ENCODE results near the gene VRK1. TPM values are rescaled to one million over a fixed set of nuclear protein-coding genes. Genes with fewer than 3 reads are reported as not detected.
A peak's percentile ranks its signal among the peaks of the same experiment; 100 is the strongest.

Gene VRK1
- total and polyA plus RNA-seq, 10 of the 15 experiments (the other 5 are each of a cell fraction or from before 2014, with no cell fraction given): 50.9 to 137 (median 84.7) TPM

DNA sequence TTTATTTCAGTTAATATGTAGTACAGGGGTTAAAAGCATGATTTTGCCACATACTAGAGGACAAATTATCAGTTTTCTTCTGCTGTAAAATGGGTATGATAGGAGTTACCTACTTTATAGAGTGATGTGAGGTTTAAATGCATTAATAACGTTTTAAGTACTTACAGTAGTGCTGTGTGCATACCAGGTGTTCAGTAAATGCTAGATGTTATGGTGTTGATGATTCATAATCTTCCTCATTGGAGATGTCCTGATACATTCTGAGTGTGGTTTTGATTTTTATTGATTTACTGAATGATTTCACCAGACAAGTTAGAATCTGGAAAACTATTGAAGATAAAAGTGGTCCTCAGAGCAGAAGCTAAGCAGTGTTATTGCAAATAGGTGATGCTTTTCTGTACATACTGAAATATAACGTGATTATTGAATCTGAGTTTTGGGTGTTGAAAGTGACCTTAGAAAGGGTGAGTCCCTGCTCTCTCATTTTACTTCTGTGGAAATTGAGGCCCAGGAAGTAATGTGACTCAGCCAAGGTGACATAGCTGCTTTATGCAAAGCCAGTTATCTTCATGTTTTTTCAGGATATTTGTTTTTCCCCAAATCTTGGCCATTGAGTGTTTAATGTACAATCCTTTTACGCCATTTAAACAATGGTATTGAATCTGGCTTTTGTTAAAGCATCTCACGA lies 54.7 kb downstream of the VRK1 start:
- Histone ChIP-seq H3K36me3 (ENCODE audit: control insufficient read depth in 2 of 2, insufficient read depth in 2 of 2, low read length in 1 of 2) (peaks cover 6 to 18% of the 10 kb centered on the region in 2 experiments; a peak in 3 of 4 replicates), H3K4me3 (no peak overlapping the region), H3K4me2 (ENCODE audit: control insufficient read depth, insufficient read depth) (no peak overlapping the region), H3K4me1 (ENCODE audit: control insufficient read depth, insufficient read depth, low read length) (no peaks in the 10 kb centered on the region), H2AFZ (ENCODE audit: control insufficient read depth, low read depth, low read length) (no peak overlapping the region), H4K20me1 (ENCODE audit: control insufficient read depth, insufficient read depth) (no peaks in the 10 kb centered on the region), H3K27ac (ENCODE audit: control insufficient read depth, insufficient read depth) (no peak overlapping the region), H3K9me3 (replicated peaks; ENCODE audit: control insufficient read depth, insufficient read depth, low read length) (no peaks in the 10 kb centered on the region), H3K27me3 (replicated peaks in 1 of 2; ENCODE audit: control insufficient read depth in 2 of 2, insufficient read depth in 2 of 2, low read length in 1 of 2) (no peaks in the 10 kb centered on the region), H3K79me2 (ENCODE audit: control insufficient read depth, insufficient read depth, low read length) (no peaks in the 10 kb centered on the region), H3K9ac (ENCODE audit: control insufficient read depth, insufficient read depth, low read length) (no peak overlapping the region)
- TF ChIP-seq STAT3 (IDR thresholded peaks at IDR 0.05; ENCODE audit: low read depth, low read length): no peak
- no peak for TF ChIP-seq SIN3A (IDR thresholded peaks at IDR 0.05; ENCODE audit: low read depth, low read length)
- no TSS peak for BruUV-seq (replicated peaks)
- FAIRE-seq: no peak
- intact Hi-C loops (cut with micrococcal nuclease; ENCODE audit: unreplicated experiment) (loop anchor here (2.0 to 5.0 kb wide), 2 partner anchors 55 to 267 kb away; partner anchors contain the start of gene VRK1), in situ Hi-C loops (cut with MboI) (no loop called here)
- DNase-seq (ENCODE audit: low read depth, low spot score): no peak
- ChIA-PET SMC1A (ENCODE audit: uncharacterized antibody, unreplicated experiment) (interaction anchor here (0.8 to 4.2 kb wide), 21 partner anchors 9 to 285 kb away, joined by 3 to 44 read pairs (median 6); partner anchors contain the start of gene VRK1), POLR2A (no interaction called here), CTCF (interaction anchor here (0.8 to 3.4 kb wide), 24 partner anchors 10 to 297 kb away, joined by 3 to 44 read pairs (median 7); partner anchors contain the start of gene VRK1), RAD21 (ENCODE audit: unreplicated experiment) (interaction anchor here (0.6 to 3.3 kb wide), 12 partner anchors 26 to 285 kb away, joined by 3 to 25 read pairs (median 9); partner anchors contain the start of gene VRK1)
- no peak for ATAC-seq
- WGBS (ENCODE audit: insufficient coverage, insufficient replicate concordance, low lambda C conversion rate, missing lambda C conversion rate): 57% methylated on average over 4 of the region's 4 CpGs

DNA sequence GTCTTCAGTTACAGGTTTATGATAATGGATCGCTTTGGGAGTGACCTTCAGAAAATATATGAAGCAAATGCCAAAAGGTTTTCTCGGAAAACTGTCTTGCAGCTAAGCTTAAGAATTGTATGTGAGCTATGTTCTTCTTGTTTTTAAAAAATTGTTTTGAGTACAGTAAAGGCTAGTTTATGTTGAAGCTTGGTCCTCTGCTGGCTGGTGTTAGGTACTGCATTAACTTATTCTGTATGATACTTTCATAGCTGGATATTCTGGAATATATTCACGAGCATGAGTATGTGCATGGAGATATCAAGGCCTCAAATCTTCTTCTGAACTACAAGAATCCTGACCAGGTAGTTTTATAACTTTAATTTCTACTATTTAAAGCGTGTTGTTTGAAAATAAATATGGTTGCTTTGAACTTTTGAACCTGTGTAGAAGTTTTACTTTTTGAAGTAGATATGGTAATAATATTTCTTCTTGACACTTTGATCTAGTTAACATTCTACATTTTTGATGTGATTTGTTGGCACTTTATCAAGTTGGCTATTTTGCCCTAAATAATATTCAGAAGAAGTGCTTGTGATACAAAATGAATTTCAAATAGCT lies 55.7 kb downstream of the VRK1 start:
- H3K27me3 ChIP-seq (replicated peaks in 1 of 2; ENCODE audit: control insufficient read depth in 2 of 2, insufficient read depth in 2 of 2, low read length in 1 of 2): no peaks in the 10 kb centered on the region
- TF ChIP-seq DPF2 (IDR thresholded peaks at IDR 0.05) (no peak), RAD21 (IDR thresholded peaks at IDR 0.05; ENCODE audit: insufficient read depth, low read depth, low read length) (peak; percentile 67), SMC3 (IDR thresholded peaks at IDR 0.05; ENCODE audit: borderline replicate concordance, low read length) (peak; percentile 57; the same call in 1 of the 2 replicates)
- TF ChIP-seq, protein P1, sequence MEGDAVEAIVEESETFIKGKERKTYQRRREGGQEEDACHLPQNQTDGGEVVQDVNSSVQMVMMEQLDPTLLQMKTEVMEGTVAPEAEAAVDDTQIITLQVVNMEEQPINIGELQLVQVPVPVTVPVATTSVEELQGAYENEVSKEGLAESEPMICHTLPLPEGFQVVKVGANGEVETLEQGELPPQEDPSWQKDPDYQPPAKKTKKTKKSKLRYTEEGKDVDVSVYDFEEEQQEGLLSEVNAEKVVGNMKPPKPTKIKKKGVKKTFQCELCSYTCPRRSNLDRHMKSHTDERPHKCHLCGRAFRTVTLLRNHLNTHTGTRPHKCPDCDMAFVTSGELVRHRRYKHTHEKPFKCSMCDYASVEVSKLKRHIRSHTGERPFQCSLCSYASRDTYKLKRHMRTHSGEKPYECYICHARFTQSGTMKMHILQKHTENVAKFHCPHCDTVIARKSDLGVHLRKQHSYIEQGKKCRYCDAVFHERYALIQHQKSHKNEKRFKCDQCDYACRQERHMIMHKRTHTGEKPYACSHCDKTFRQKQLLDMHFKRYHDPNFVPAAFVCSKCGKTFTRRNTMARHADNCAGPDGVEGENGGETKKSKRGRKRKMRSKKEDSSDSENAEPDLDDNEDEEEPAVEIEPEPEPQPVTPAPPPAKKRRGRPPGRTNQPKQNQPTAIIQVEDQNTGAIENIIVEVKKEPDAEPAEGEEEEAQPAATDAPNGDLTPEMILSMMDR (IDR thresholded peaks at IDR 0.05 in 2 of 3, conservative IDR thresholded peaks at IDR 0.05 in 1 of 3; ENCODE audit: control insufficient read depth in 2 of 3, extremely low read depth in 1 of 3, insufficient read depth in 1 of 3, low read depth in 3 of 3, low read length in 3 of 3): peak; percentile 57 to 68 (median 61)
- no peak overlapping the region for H3K27ac ChIP-seq (ENCODE audit: control insufficient read depth, insufficient read depth)
- FAIRE-seq (peak; percentile 68), ATAC-seq (peak; percentile 84), DNase-seq (ENCODE audit: low read depth, low spot score) (peak; percentile 4)
- 81% methylated on average over 4 of the region's 4 CpGs for WGBS (ENCODE audit: insufficient coverage, insufficient replicate concordance, low lambda C conversion rate, missing lambda C conversion rate)
- peaks cover 8 to 13% of the 10 kb centered on the region in 2 experiments; a peak in 3 of 4 replicates for H3K36me3 ChIP-seq (ENCODE audit: control insufficient read depth in 2 of 2, insufficient read depth in 2 of 2, low read length in 1 of 2)
- SMC1A ChIA-PET (ENCODE audit: uncharacterized antibody, unreplicated experiment): interaction anchor here (0.8 to 4.2 kb wide), 33 partner anchors 10 to 288 kb away, joined by 3 to 44 read pairs (median 4); partner anchors contain the start of gene VRK1
- H3K4me3 ChIP-seq: no peak overlapping the region
- no peaks in the 10 kb centered on the region for H4K20me1 ChIP-seq (ENCODE audit: control insufficient read depth, insufficient read depth)
- H3K4me2 ChIP-seq (ENCODE audit: control insufficient read depth, insufficient read depth): no peak overlapping the region
- no peak overlapping the region for H3K9ac ChIP-seq (ENCODE audit: control insufficient read depth, insufficient read depth, low read length)
- no peaks in the 10 kb centered on the region for H3K9me3 ChIP-seq (replicated peaks; ENCODE audit: control insufficient read depth, insufficient read depth, low read length)
- intact Hi-C loops (cut with micrococcal nuclease; ENCODE audit: unreplicated experiment): loop anchor here (2.0 to 5.0 kb wide), 2 partner anchors 56 to 268 kb away; partner anchors contain the start of gene VRK1
- H3K79me2 ChIP-seq (ENCODE audit: control insufficient read depth, insufficient read depth, low read length): no peaks in the 10 kb centered on the region
- BruUV-seq (replicated peaks): no TSS peak
- POLR2A ChIA-PET: interaction anchor here (2.2 kb wide), 1 partner anchor 57 kb away, joined by 7 read pairs; no protein-coding TSS in a partner anchor
- CTCF ChIA-PET: interaction anchor here (0.6 to 3.4 kb wide), 48 partner anchors 9 to 752 kb away, joined by 3 to 44 read pairs (median 4); partner anchors contain the start of gene VRK1
- H3K4me1 ChIP-seq (ENCODE audit: control insufficient read depth, insufficient read depth, low read length): no peaks in the 10 kb centered on the region
- RAD21 ChIA-PET (ENCODE audit: unreplicated experiment): interaction anchor here (0.5 to 3.3 kb wide), 28 partner anchors 9 to 498 kb away, joined by 3 to 25 read pairs (median 6); partner anchors contain the start of gene VRK1
- H2AFZ ChIP-seq (ENCODE audit: control insufficient read depth, low read depth, low read length): no peak overlapping the region
- in situ Hi-C loops (cut with MboI): no loop called here

Measured in GM12878 (cell line).